Peyer's patch (tissue), 4 donors: ENCODE results near the gene AMFR. TPM values are rescaled to one million over a fixed set of nuclear protein-coding genes. Genes with fewer than 3 reads are reported as not detected.

Source experiments
- DNase-seq, 3 donors: peaks; one replicate each; pipeline ENCODE4 v3.0.0-alpha.2; 2017 to 2019
- H3K27ac ChIP-seq, 4 donors: fragments of 200-600 bp; sonication (generic); one replicate each; pipeline ENCODE4 v1.5.1; 2016 to 2019
- H3K27me3 ChIP-seq, 2 donors: fragments of 200-600 bp; sonication (generic); one replicate each; pipeline ENCODE4 v1.5.1; 2019
- H3K36me3 ChIP-seq, 3 donors: fragments of 200-600 bp; sonication (generic); one replicate each; pipeline ENCODE4 v1.5.1; 2016 to 2019
- H3K4me1 ChIP-seq, 4 donors: fragments of 200-600 bp; sonication (generic); one replicate each; pipeline ENCODE4 v1.5.1; 2016 to 2019
- H3K4me3 ChIP-seq, 4 donors: fragments of 200-600 bp; sonication (generic); 1 replicate in 3 of 4; 2 replicates in 1 of 4; pipeline ENCODE4 v1.5.1; 2016 to 2019; ENCODE audit warnings: mild to moderate bottlenecking in 1 of 4
- H3K9me3 ChIP-seq, 4 donors: fragments of 200-600 bp; sonication (generic); one replicate each; pipeline ENCODE4 v1.5.1; 2016 to 2019; ENCODE audit warnings: mild to moderate bottlenecking in 1 of 4
- CTCF ChIP-seq, 6 experiments: fragments of 450-650 bp in 4 of 6; fragments of 200-600 bp in 2 of 6; sonication (generic) in 1 of 6; IDR thresholded peaks; one replicate each; pipeline ENCODE4 v1.5.1; 2017 to 2019; ENCODE audit warnings: antibody characterized with exemption in 6 of 6, mild to moderate bottlenecking in 3 of 6, moderate library complexity in 1 of 6
- POLR2A ChIP-seq, 2 donors: fragments of 450-650 bp; IDR thresholded peaks; one replicate each; pipeline ENCODE4 v1.5.1; 2017; ENCODE audit warnings: antibody characterized with exemption in 2 of 2, mild to moderate bottlenecking in 2 of 2, moderate library complexity in 2 of 2
- total RNA-seq, 4 donors: library from RNA; depleted of rRNA; stranded (reverse); fragments of >200 nt; gene quantifications; one replicate each; pipeline ENCODE4 v1.1.0, GENCODE V29; 2016

Gene AMFR
- total RNA-seq, 4 donors from 2014 or later, result 149 to 265 (median 170) TPM

- Histone ChIP-seq H3K36me3 (no peaks in the 10 kb centered on the region), H3K9me3 (no peaks in the 10 kb centered on the region), H3K4me1 (no peaks in the 10 kb centered on the region), H3K4me3 (no peak overlapping the region), H3K27me3 (no peaks in the 10 kb centered on the region), H3K27ac (no peak overlapping the region)
- TF ChIP-seq CTCF (IDR thresholded peaks at IDR 0.05) (no peak), POLR2A (IDR thresholded peaks at IDR 0.05) (no peak)
- DNase-seq, result no peak
Measured at GRCh38 chr16:56316545-56316944, 108.8 kb downstream of the AMFR start.

- no peak overlapping the region for H3K27ac ChIP-seq
- no peaks in the 10 kb centered on the region for H3K4me1 ChIP-seq
- no peak overlapping the region for H3K4me3 ChIP-seq
- no peak for DNase-seq
- no peaks in the 10 kb centered on the region for H3K36me3 ChIP-seq
- no peaks in the 10 kb centered on the region for H3K9me3 ChIP-seq
- no peaks in the 10 kb centered on the region for H3K27me3 ChIP-seq
- no peak for TF ChIP-seq POLR2A (IDR thresholded peaks at IDR 0.05)
- TF ChIP-seq CTCF (IDR thresholded peaks at IDR 0.05), result no peak
Measured at GRCh38 chr16:56315955-56316354, 109.4 kb downstream of the AMFR start.

- Histone ChIP-seq H3K4me3 (no peak overlapping the region), H3K27me3 (no peaks in the 10 kb centered on the region), H3K36me3 (no peaks in the 10 kb centered on the region), H3K9me3 (no peaks in the 10 kb centered on the region), H3K27ac (no peak overlapping the region), H3K4me1 (no peaks in the 10 kb centered on the region)
- DNase-seq, result no peak
- TF ChIP-seq POLR2A (IDR thresholded peaks at IDR 0.05) (no peak), CTCF (IDR thresholded peaks at IDR 0.05) (no peak)
Measured at GRCh38 chr16:56314244-56314850, 111.0 kb downstream of the AMFR start.

GRCh38 chr16:56312556-56312955 lies 112.8 kb downstream of the AMFR start:
- H3K4me3 ChIP-seq, result no peak overlapping the region
- no peaks in the 10 kb centered on the region for H3K36me3 ChIP-seq
- no peaks in the 10 kb centered on the region for H3K9me3 ChIP-seq
- H3K27me3 ChIP-seq, result no peaks in the 10 kb centered on the region
- no peak for DNase-seq
- no peaks in the 10 kb centered on the region for H3K4me1 ChIP-seq
- H3K27ac ChIP-seq, result no peak overlapping the region
- TF ChIP-seq POLR2A (IDR thresholded peaks at IDR 0.05), result no peak
- no peak for TF ChIP-seq CTCF (IDR thresholded peaks at IDR 0.05)

GRCh38 chr16:56312028-56312300 lies 113.4 kb downstream of the AMFR start:
- TF ChIP-seq POLR2A (IDR thresholded peaks at IDR 0.05) (no peak), CTCF (IDR thresholded peaks at IDR 0.05) (no peak)
- no peaks in the 10 kb centered on the region for H3K36me3 ChIP-seq
- DNase-seq, result no peak
- no peaks in the 10 kb centered on the region for H3K4me1 ChIP-seq
- H3K27me3 ChIP-seq, result no peaks in the 10 kb centered on the region
- H3K27ac ChIP-seq, result no peak overlapping the region
- no peaks in the 10 kb centered on the region for H3K9me3 ChIP-seq
- no peak overlapping the region for H3K4me3 ChIP-seq

Other genes with a start within 250 kb of the AMFR start
- 10 to 100 TPM in 1 of 4 donors, 1 to 10 TPM in 3; 6.3 to 39.6 (median 7.3) TPM for gene GNAO1, start 234.1 kb downstream of the AMFR start, total RNA-seq
- gene NUDT21, start 25.8 kb upstream of the AMFR start, total RNA-seq, result 10 to 100 TPM; 26.1 to 43.6 (median 34.2) TPM
- gene OGFOD1, start 26.0 kb upstream of the AMFR start, total RNA-seq, result 10 to 100 TPM; 11.0 to 47.9 (median 18.0) TPM
- 10 to 100 TPM; 22.9 to 66.0 (median 39.6) TPM for gene BBS2, start 94.5 kb upstream of the AMFR start, total RNA-seq
- not detected for gene MT4, start 139.5 kb upstream of the AMFR start, total RNA-seq
- gene MT3, start 164.0 kb upstream of the AMFR start, total RNA-seq, result not detected
- 1,000 to 10,000 TPM in 1 of 4 donors, 100 to 1,000 TPM in 1, 10 to 100 TPM in 2; 33.2 to 1,072 (median 216) TPM for gene MT2A, start 183.0 kb upstream of the AMFR start, total RNA-seq
- gene MT1E, start 200.2 kb upstream of the AMFR start, total RNA-seq, result 1,000 to 10,000 TPM in 1 of 4 donors, 100 to 1,000 TPM in 1, 10 to 100 TPM in 2; 53.9 to 2,225 (median 195) TPM
- gene MT1M, start 207.1 kb upstream of the AMFR start, total RNA-seq, result 100 to 1,000 TPM in 1 of 4 donors, 10 to 100 TPM in 1, 1 to 10 TPM in 2; 3.5 to 252 (median 11.3) TPM
- 100 to 1,000 TPM in 1 of 4 donors, not detected in 3; 102 TPM for gene MT1A, start 213.1 kb upstream of the AMFR start, total RNA-seq
- 10 to 100 TPM in 1 of 4 donors, not detected in 3; 39.3 TPM for gene MT1B, start 226.3 kb upstream of the AMFR start, total RNA-seq
- gene MT1F, start 232.4 kb upstream of the AMFR start, total RNA-seq, result 100 to 1,000 TPM in 1 of 4 donors, 10 to 100 TPM in 2, 1 to 10 TPM in 1; 8.0 to 310 (median 44.1) TPM
- 1,000 to 10,000 TPM in 1 of 4 donors, 100 to 1,000 TPM in 2, 10 to 100 TPM in 1; 17.8 to 5,605 (median 130) TPM for gene MT1G, start 242.5 kb upstream of the AMFR start, total RNA-seq
- 1,000 to 10,000 TPM in 1 of 4 donors, 10 to 100 TPM in 1, 1 to 10 TPM in 1, not detected in 1; 5.8 to 2,098 (median 30.1) TPM for gene MT1H, start 244.3 kb upstream of the AMFR start, total RNA-seq